Measurements from ENCODE around the gene WNT1.

WNT1 gene

GRCh38 chr12:48956279-48957140 lies 21.6 kb upstream of the WNT1 start:
- H3K36me3 ChIP-seq, result peaks cover 10% of the 10 kb centered on the region
- TF ChIP-seq CTCF (IDR thresholded peaks at IDR 0.05; ENCODE audit: low read depth, low read length), result peak; percentile 30
- peak; percentile 90 for DNase-seq
- peak overlapping the region; percentile 85 for H3K4me3 ChIP-seq (ENCODE audit: low read depth, low read length)
- no peaks in the 10 kb centered on the region for H3K9me3 ChIP-seq
- no peaks in the 10 kb centered on the region; the same call in 1 of the 2 replicates for H3K4me1 ChIP-seq
- peaks cover 5% of the 10 kb centered on the region; the same call in 1 of the 2 replicates for H3K27me3 ChIP-seq

- no peaks in the 10 kb centered on the region; the same call in 1 of the 2 replicates for H3K4me1 ChIP-seq
Measured at GRCh38 chr12:48957141-48958048, 20.7 kb upstream of the WNT1 start, which contains the start of gene ARF3. ARF3 (minus strand) TSS chr12:48957487; CDS start chr12:48941095, 16,392 bp downstream.

GRCh38 chr12:48958049-48958388 lies 20.1 kb upstream of the WNT1 start:
- Histone ChIP-seq H3K4me1 (no peaks in the 10 kb centered on the region; the same call in 1 of the 2 replicates), H3K36me3 (peaks cover 7% of the 10 kb centered on the region), H3K27me3 (peaks cover 5% of the 10 kb centered on the region; the same call in 1 of the 2 replicates), H3K4me3 (ENCODE audit: low read depth, low read length) (peak overlapping the region; percentile 85), H3K9me3 (no peaks in the 10 kb centered on the region)
- TF ChIP-seq CTCF (IDR thresholded peaks at IDR 0.05; ENCODE audit: low read depth, low read length), result no peak
- DNase-seq, result no peak

More at GRCh38 chr12:48957141-48958048, 20.7 kb upstream of the WNT1 start, which contains the start of gene ARF3:
- TF ChIP-seq CTCF (IDR thresholded peaks at IDR 0.05; ENCODE audit: low read depth, low read length), result no peak
- Histone ChIP-seq H3K27me3 (peaks cover 5% of the 10 kb centered on the region; the same call in 1 of the 2 replicates), H3K36me3 (peaks cover 9% of the 10 kb centered on the region), H3K4me3 (ENCODE audit: low read depth, low read length) (peak within 1 kb of the TSS; percentile 85), H3K9me3 (no peaks in the 10 kb centered on the region)
- DNase-seq, result peak; percentile 98

GRCh38 chr12:48960834-48961233 lies 17.3 kb upstream of the WNT1 start:
- H3K9me3 ChIP-seq, result no peaks in the 10 kb centered on the region
- no peak overlapping the region for H3K4me3 ChIP-seq (ENCODE audit: low read depth, low read length)
- H3K27me3 ChIP-seq, result peaks cover 5% of the 10 kb centered on the region; the same call in 1 of the 2 replicates
- H3K36me3 ChIP-seq, result no peaks in the 10 kb centered on the region
- no peak for TF ChIP-seq CTCF (IDR thresholded peaks at IDR 0.05; ENCODE audit: low read depth, low read length)
- no peaks in the 10 kb centered on the region; the same call in 1 of the 2 replicates for H3K4me1 ChIP-seq
- no peak for DNase-seq

GRCh38 chr12:48961331-48961730 lies 16.8 kb upstream of the WNT1 start:
- H3K9me3 ChIP-seq, result no peaks in the 10 kb centered on the region
- peaks cover 5% of the 10 kb centered on the region; the same call in 1 of the 2 replicates for H3K27me3 ChIP-seq
- no peaks in the 10 kb centered on the region for H3K36me3 ChIP-seq
- no peak overlapping the region for H3K4me3 ChIP-seq (ENCODE audit: low read depth, low read length)
- no peaks in the 10 kb centered on the region; the same call in 1 of the 2 replicates for H3K4me1 ChIP-seq
- DNase-seq, result no peak
- TF ChIP-seq CTCF (IDR thresholded peaks at IDR 0.05; ENCODE audit: low read depth, low read length), result no peak
